PC-3 (cell line): ENCODE measurements around the gene APOL4. TPM values are rescaled to one million over a fixed set of nuclear protein-coding genes. Genes with fewer than 3 reads are reported as not detected.

ENCODE experiments used
- ATAC-seq: fragments of 200-7000 bp; cut with Tn5 transposase; 2 replicates; pipeline ENCODE4 v1.9.1; 2020; ENCODE audit warnings: mild to moderate bottlenecking, moderate library complexity
- BruUV-seq: library from RNA; stranded (reverse); fragments of 400-500 nt; replicated peaks from 2 replicates; lab custom pipeline; 2021; lab: Mats Ljungman, UMichigan
- CTCF ChIA-PET: fragments of 300-600 bp; sonication (Branson Sonifier 250); formaldehyde crosslinking; loops from one replicate; lab custom pipeline; 2022; ENCODE audit warnings: antibody characterized with exemption; lab: Charles Lee
- POLR2A ChIA-PET: fragments of 300-600 bp; sonication (Branson Sonifier 250); formaldehyde crosslinking; loops from one replicate; lab custom pipeline; 2022; ENCODE audit warnings: antibody characterized with exemption; ENCODE audit not compliant: unreplicated experiment; lab: Charles Lee
- DNase-seq: peaks from one replicate; pipeline ENCODE4 v3.0.0-alpha.2; 2015
- H2AFZ ChIP-seq: fragments of 300-600 bp; sonication (generic); 2 replicates; pipeline ENCODE4 v1.6.0; 2016; ENCODE audit warnings: antibody characterized with exemption, low read length
- H3F3A ChIP-seq: fragments of 300-600 bp; sonication (generic); one replicate; pipeline ENCODE4 v1.6.0; 2017; ENCODE audit warnings: antibody characterized with exemption, low read length, control low read depth, mild to moderate bottlenecking; ENCODE audit not compliant: unreplicated experiment
- H3K27ac ChIP-seq: fragments of 300-600 bp; sonication (generic); 2 replicates; pipeline ENCODE4 v1.5.1; 2016; ENCODE audit warnings: mild to moderate bottlenecking, low read length
- H3K27me3 ChIP-seq: fragments of 300-600 bp; sonication (generic); 2 replicates; pipeline ENCODE4 v1.6.1; 2016; ENCODE audit warnings: low read length, mixed read lengths
- H3K36me3 ChIP-seq: fragments of 300-600 bp; sonication (generic); 2 replicates; pipeline ENCODE4 v1.6.1; 2016; ENCODE audit warnings: low read depth, mixed run types, low read length, mixed read lengths
- H3K4me1 ChIP-seq: fragments of 300-600 bp; sonication (generic); 2 replicates; pipeline ENCODE4 v1.5.1; 2016; ENCODE audit warnings: low read length; ENCODE audit not compliant: insufficient read depth
- H3K4me2 ChIP-seq: fragments of 300-600 bp; sonication (generic); 2 replicates; pipeline ENCODE4 v1.6.0; 2016; ENCODE audit warnings: low read length
- H3K4me3 ChIP-seq: fragments of 300-600 bp; sonication (generic); 2 replicates; pipeline ENCODE4 v1.5.1; 2016; ENCODE audit warnings: mild to moderate bottlenecking, low read length, mixed read lengths
- H3K79me2 ChIP-seq: fragments of 300-600 bp; sonication (generic); 2 replicates; pipeline ENCODE4 v1.6.1; 2017; ENCODE audit warnings: low read length, mixed read lengths
- H3K9ac ChIP-seq: fragments of 300-600 bp; sonication (generic); 2 replicates; pipeline ENCODE4 v1.6.0; 2016; ENCODE audit warnings: mild to moderate bottlenecking, low read length
- H3K9me2 ChIP-seq: fragments of 300-600 bp; sonication (generic); replicated peaks from 2 replicates; pipeline ENCODE4 v1.6.1; 2016; ENCODE audit warnings: mixed run types, low read length, mixed read lengths
- H3K9me3 ChIP-seq: fragments of 300-600 bp; sonication (generic); 2 replicates; pipeline ENCODE4 v1.6.1; 2016; ENCODE audit warnings: low read length, mixed read lengths
- H4K20me1 ChIP-seq: fragments of 300-600 bp; sonication (generic); 2 replicates; pipeline ENCODE4 v1.6.1; 2016; ENCODE audit warnings: low read length, mixed read lengths
- CTCF ChIP-seq: fragments of 300-600 bp; sonication (generic); conservative IDR thresholded peaks from 2 replicates; pipeline ENCODE4 v1.5.1; 2017; ENCODE audit warnings: antibody characterized with exemption, low read depth, mild to moderate bottlenecking, low read length
- EZH2 ChIP-seq: fragments of 300-600 bp; sonication (generic); IDR thresholded peaks from one replicate; pipeline ENCODE4 v1.6.1; 2017; ENCODE audit warnings: antibody characterized with exemption, mild to moderate bottlenecking, low read length; ENCODE audit not compliant: unreplicated experiment
- EZH2phosphoT487 ChIP-seq: fragments of 300-600 bp; sonication (generic); IDR thresholded peaks from 2 replicates; pipeline ENCODE4 v1.6.1; 2018; ENCODE audit warnings: mild to moderate bottlenecking, antibody characterized with exemption, low read length, borderline replicate concordance
- intact Hi-C: fragments of 100-400 bp; cut with micrococcal nuclease; formaldehyde crosslinking; loops from 2 replicates; pipeline ENCODE4 v1.9.0; 2023
- total RNA-seq: library from RNA; depleted of rRNA; stranded (reverse); fragments of >200 nt; gene quantifications from 2 replicates; pipeline ENCODE4 v1.2.3, GENCODE V29; 2014

The APOL4 gene
- total RNA-seq, 1 experiment from 2014 or later, result 0.04 TPM

- no peak overlapping the region for H3K9ac ChIP-seq
- no peaks in the 10 kb centered on the region for H3F3A ChIP-seq
- no peaks in the 10 kb centered on the region for H3K4me1 ChIP-seq
- no peaks in the 10 kb centered on the region for H3K9me3 ChIP-seq
- no peak overlapping the region for H2AFZ ChIP-seq
- no peak overlapping the region for H3K27ac ChIP-seq
- H3K79me2 ChIP-seq, result no peaks in the 10 kb centered on the region
- no peak overlapping the region for H3K4me3 ChIP-seq
- DNase-seq, result no peak
- ChIA-PET CTCF (no interaction called here), POLR2A (no interaction called here)
- no peaks in the 10 kb centered on the region for H3K36me3 ChIP-seq
- no peaks in the 10 kb centered on the region for H3K27me3 ChIP-seq
- H3K9me2 ChIP-seq, result no peaks in the 10 kb centered on the region
- no peak for ATAC-seq
- no peak overlapping the region for H3K4me2 ChIP-seq
- no TSS peak for BruUV-seq
- H4K20me1 ChIP-seq, result no peaks in the 10 kb centered on the region
- intact Hi-C loops, result no loop called here
- no peak for TF ChIP-seq EZH2
- no peak for TF ChIP-seq EZH2phosphoT487
- no peak for TF ChIP-seq CTCF
Observed at GRCh38 chr22:36247955-36248354, 46.3 kb upstream of the APOL4 start.

- Histone ChIP-seq H3K4me1 (no peaks in the 10 kb centered on the region), H3K9me3 (no peaks in the 10 kb centered on the region), H3K27me3 (no peaks in the 10 kb centered on the region), H3F3A (no peaks in the 10 kb centered on the region), H3K9ac (no peak overlapping the region), H4K20me1 (no peaks in the 10 kb centered on the region), H3K79me2 (no peaks in the 10 kb centered on the region), H3K36me3 (no peaks in the 10 kb centered on the region), H3K4me3 (no peak overlapping the region), H3K27ac (no peak overlapping the region), H3K9me2 (no peaks in the 10 kb centered on the region), H2AFZ (no peak overlapping the region), H3K4me2 (no peak overlapping the region)
- DNase-seq (no peak), ATAC-seq (no peak)
- intact Hi-C loops, result no loop called here
- CTCF ChIA-PET, result no interaction called here
- POLR2A ChIA-PET, result no interaction called here
- BruUV-seq, result no TSS peak
- TF ChIP-seq EZH2phosphoT487, result no peak
- TF ChIP-seq CTCF, result no peak
- TF ChIP-seq EZH2, result no peak
Observed at GRCh38 chr22:36246718-36247117, 45.1 kb upstream of the APOL4 start.

- Histone ChIP-seq H2AFZ (no peak overlapping the region), H3F3A (no peaks in the 10 kb centered on the region), H3K4me1 (no peaks in the 10 kb centered on the region), H4K20me1 (no peaks in the 10 kb centered on the region), H3K9me2 (no peaks in the 10 kb centered on the region), H3K9me3 (no peaks in the 10 kb centered on the region), H3K4me3 (no peak overlapping the region), H3K36me3 (no peaks in the 10 kb centered on the region), H3K79me2 (no peaks in the 10 kb centered on the region), H3K9ac (no peak overlapping the region), H3K4me2 (no peak overlapping the region), H3K27me3 (no peaks in the 10 kb centered on the region), H3K27ac (no peak overlapping the region)
- CTCF ChIA-PET, result no interaction called here
- TF ChIP-seq EZH2phosphoT487 (no peak), EZH2 (no peak), CTCF (no peak)
- no TSS peak for BruUV-seq
- DNase-seq (no peak), ATAC-seq (no peak)
- POLR2A ChIA-PET, result no interaction called here
- intact Hi-C loops, result no loop called here
Observed at GRCh38 chr22:36245805-36246356, 44.3 kb upstream of the APOL4 start.
